Ascending aorta (tissue), 2 donors: ENCODE measurements around the gene PTPDC1. TPM values are rescaled to one million over a fixed set of nuclear protein-coding genes. Genes with fewer than 3 reads are reported as not detected.
"Not testable (repeated sequence)": the region's sequence is repeated elsewhere in the genome, so short reads cannot be mapped to it uniquely, and the experiment has no call there.

Experiments used
- DNase-seq, 2 donors: peaks; one replicate each; pipeline ENCODE4 v3.0.0-alpha.2; 2019; ENCODE audit warnings: low spot score in 2 of 2
- H3K27ac ChIP-seq, 2 donors: fragments of 200-600 bp; sonication (generic); one replicate each; pipeline ENCODE4 v1.5.1; 2016 to 2017; ENCODE audit warnings: mild to moderate bottlenecking in 1 of 2
- H3K27me3 ChIP-seq: fragments of 200-600 bp; sonication (generic); one replicate; pipeline ENCODE4 v1.5.1; 2017
- H3K36me3 ChIP-seq, 2 donors: fragments of 200-600 bp; sonication (generic); one replicate each; pipeline ENCODE4 v1.5.1; 2016
- H3K4me1 ChIP-seq, 2 donors: fragments of 200-600 bp; sonication (generic); one replicate each; pipeline ENCODE4 v1.5.1; 2016 to 2017; ENCODE audit warnings: mild to moderate bottlenecking in 1 of 2
- H3K4me3 ChIP-seq, 2 donors: fragments of 200-600 bp; sonication (generic); one replicate each; pipeline ENCODE4 v1.5.1; 2016 to 2017; ENCODE audit warnings: mild to moderate bottlenecking in 1 of 2
- H3K9me3 ChIP-seq, 2 donors: fragments of 200-600 bp; sonication (generic); one replicate each; pipeline ENCODE4 v1.5.1; 2016
- intact Hi-C: fragments of 100-400 bp; cut with DNase I; formaldehyde crosslinking; loops from one replicate; pipeline ENCODE4 v1.15.1; 2023
- total RNA-seq: library from RNA; depleted of rRNA; stranded (reverse); fragments of >200 nt; gene quantifications from one replicate; pipeline ENCODE4 v1.1.0, GENCODE V29; 2016
- TF ChIP-seq, protein P1 (sequence below), 3 experiments: fragments of 200-600 bp in 2 of 3; fragments of 450-650 bp in 1 of 3; sonication (generic) in 2 of 3; IDR thresholded peaks; one replicate each; pipeline ENCODE4 v1.5.1; 2016 to 2019; ENCODE audit warnings: antibody characterized with exemption in 3 of 3, mild to moderate bottlenecking in 1 of 3, moderate library complexity in 1 of 3

PTPDC1 gene
- total RNA-seq, 1 donor from 2014 or later = 5.9 TPM

DNA sequence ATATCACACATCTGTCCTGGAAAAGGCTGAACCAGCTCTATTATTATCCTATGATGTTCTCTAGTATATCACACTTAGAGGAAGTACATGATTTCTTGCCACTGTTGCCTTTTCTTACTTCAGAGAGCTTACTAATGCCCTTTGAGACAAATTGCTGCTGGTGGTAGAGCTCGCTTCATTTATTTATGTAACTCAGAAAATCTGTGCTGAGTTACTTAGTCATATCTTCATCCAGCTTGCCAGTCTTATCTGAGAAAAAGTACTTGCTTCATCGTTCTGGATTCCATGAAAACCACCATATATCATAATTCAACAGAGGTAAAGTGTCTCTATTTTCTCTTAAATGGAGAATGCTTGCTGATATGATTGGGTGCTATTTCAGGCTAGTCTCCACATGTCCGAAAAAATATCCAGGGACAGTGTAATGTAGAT, 26.6 kb downstream of the PTPDC1 start:
- intact Hi-C loops = no loop called here
- Histone ChIP-seq H3K27me3 (no peaks in the 10 kb centered on the region), H3K9me3 (no peaks in the 10 kb centered on the region), H3K27ac (peak overlapping the region; percentile 50 to 61), H3K4me1 (peaks cover 0 to 18% of the 10 kb centered on the region in 2 donors), H3K36me3 (no peaks in the 10 kb centered on the region), H3K4me3 (no peak overlapping the region)
- no peak for DNase-seq
- TF ChIP-seq, protein P1, sequence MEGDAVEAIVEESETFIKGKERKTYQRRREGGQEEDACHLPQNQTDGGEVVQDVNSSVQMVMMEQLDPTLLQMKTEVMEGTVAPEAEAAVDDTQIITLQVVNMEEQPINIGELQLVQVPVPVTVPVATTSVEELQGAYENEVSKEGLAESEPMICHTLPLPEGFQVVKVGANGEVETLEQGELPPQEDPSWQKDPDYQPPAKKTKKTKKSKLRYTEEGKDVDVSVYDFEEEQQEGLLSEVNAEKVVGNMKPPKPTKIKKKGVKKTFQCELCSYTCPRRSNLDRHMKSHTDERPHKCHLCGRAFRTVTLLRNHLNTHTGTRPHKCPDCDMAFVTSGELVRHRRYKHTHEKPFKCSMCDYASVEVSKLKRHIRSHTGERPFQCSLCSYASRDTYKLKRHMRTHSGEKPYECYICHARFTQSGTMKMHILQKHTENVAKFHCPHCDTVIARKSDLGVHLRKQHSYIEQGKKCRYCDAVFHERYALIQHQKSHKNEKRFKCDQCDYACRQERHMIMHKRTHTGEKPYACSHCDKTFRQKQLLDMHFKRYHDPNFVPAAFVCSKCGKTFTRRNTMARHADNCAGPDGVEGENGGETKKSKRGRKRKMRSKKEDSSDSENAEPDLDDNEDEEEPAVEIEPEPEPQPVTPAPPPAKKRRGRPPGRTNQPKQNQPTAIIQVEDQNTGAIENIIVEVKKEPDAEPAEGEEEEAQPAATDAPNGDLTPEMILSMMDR (IDR thresholded peaks at IDR 0.05) = no peak

DNA sequence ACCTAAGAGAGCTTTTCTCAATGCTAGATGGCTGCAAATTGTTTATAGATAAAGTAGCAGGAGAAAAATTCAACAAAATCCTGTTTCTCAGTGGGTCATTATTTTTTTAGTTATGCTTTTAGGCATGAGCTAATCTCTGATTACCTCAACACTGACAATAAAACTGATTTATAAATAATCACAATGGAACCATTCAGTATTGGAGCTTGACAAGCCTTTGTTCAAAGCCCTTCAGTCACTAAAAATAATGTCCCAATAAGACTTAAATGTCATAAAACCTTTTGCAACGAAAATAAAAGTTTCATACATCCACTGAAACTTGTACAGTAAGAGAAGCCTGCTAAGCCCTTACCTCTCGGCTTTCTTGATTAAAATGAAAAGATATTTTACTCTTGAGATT, 27.2 kb downstream of the PTPDC1 start:
- intact Hi-C loops = no loop called here
- TF ChIP-seq, protein P1 (IDR thresholded peaks at IDR 0.05) = no peak
- no peaks in the 10 kb centered on the region for H3K36me3 ChIP-seq
- no peaks in the 10 kb centered on the region for H3K27me3 ChIP-seq
- H3K27ac ChIP-seq = peak overlapping the region; percentile 50 to 61
- H3K9me3 ChIP-seq = no peaks in the 10 kb centered on the region
- peaks cover 0 to 18% of the 10 kb centered on the region in 2 donors for H3K4me1 ChIP-seq
- DNase-seq = no peak
- no peak overlapping the region for H3K4me3 ChIP-seq

DNA sequence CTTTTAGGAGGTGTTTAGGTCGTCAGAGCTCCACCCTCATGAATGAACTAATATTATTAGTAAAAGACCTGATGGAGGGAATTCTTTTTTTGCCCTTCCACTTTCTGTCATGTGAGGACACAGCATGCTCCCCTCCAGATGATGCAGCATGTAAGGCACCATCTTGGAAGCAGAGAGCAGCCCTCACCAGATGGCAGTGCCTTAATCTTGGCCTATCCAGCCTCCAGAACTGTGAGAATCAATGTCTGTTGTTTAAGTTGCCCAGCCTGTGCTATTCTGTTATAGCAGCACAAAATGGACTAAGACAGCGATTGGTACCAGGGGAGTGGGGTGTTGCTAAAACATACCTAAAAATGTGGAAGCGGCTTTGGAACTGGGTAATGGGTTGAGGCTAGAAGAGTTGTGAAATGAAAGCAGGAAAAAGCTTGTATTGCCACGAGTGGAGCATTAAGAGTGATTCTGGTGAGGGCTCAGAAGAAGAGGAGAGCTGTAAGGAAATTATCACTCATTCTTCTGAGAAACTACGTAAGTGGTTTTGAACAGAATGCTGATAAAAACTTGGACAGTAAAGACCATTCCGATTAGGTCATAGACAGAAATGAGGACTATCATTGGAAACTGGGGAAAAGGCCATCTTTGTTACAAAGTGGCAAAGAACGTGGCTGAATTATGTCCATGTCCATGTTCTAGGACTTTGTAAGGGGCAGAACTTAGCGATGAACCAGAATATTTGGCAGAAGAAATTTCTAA, 28.6 kb downstream of the PTPDC1 start:
- H3K4me3 ChIP-seq = no peak overlapping the region
- H3K27me3 ChIP-seq = no peaks in the 10 kb centered on the region
- no peak overlapping the region for H3K27ac ChIP-seq
- intact Hi-C loops = no loop called here
- no peaks in the 10 kb centered on the region for H3K9me3 ChIP-seq
- no peaks in the 10 kb centered on the region for H3K36me3 ChIP-seq
- TF ChIP-seq, protein P1 (IDR thresholded peaks at IDR 0.05) = no peak
- no peak for DNase-seq
- peaks cover 0 to 18% of the 10 kb centered on the region in 2 donors for H3K4me1 ChIP-seq

DNA sequence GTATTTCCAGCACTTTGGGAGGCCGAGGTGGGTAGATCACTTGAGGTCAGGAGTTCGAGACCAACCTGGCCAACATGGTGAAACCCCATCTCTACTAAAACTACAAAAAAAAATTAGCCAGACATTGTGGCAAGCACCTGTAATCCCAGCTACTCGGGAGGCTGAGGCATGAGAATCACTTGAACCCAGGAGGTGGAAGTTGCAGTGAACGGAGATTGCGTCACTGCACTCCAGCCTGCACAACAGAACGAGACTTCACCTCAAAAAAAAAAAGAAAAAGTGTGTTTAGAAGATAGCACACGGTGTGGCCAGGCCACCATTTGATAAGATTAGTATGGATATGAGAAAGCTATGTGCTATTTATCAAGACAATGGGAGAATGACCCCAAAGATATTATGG, 35.8 kb downstream of the PTPDC1 start:
- DNase-seq = not testable (repeated sequence)

DNA sequence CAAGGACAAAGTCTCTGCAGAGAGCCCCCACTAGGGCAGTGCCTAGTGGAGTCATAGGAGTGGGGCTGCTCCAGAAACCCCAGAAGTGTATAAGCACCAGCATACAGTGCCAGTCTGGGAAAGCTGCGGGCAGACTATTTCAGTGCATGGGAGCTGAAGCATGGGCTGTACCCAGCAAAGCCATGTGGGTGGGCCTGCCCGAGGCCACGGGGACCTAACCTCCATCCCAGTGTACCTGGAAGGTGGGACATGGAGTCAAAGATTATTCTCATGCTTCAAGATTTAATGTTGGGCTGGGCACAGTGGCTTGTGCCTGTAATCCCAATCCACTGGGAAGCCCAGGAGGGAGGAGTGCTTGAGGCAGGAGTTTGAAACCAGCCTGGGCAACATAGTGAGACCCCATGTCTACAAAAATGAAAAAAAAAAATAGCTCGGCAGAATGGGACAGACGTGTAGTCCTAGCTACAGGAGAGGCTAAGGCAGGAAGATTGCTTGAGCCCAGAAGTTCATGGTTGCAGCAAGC, 36.7 kb downstream of the PTPDC1 start:
- Histone ChIP-seq H3K36me3 (no peaks in the 10 kb centered on the region), H3K4me1 (no peaks in the 10 kb centered on the region), H3K27me3 (no peaks in the 10 kb centered on the region), H3K4me3 (no peak overlapping the region), H3K27ac (no peak overlapping the region), H3K9me3 (peaks cover 0 to 4% of the 10 kb centered on the region in 2 donors)
- intact Hi-C loops = no loop called here
- no peak for DNase-seq
- TF ChIP-seq, protein P1 (IDR thresholded peaks at IDR 0.05) = no peak

More for the DNA sequence above, 35.8 kb downstream of the PTPDC1 start:
- H3K27ac ChIP-seq, intact Hi-C loops, H3K4me1 ChIP-seq, H3K27me3 ChIP-seq, H3K9me3 ChIP-seq, H3K4me3 ChIP-seq, H3K36me3 ChIP-seq: not testable (repeated sequence)

DNA sequence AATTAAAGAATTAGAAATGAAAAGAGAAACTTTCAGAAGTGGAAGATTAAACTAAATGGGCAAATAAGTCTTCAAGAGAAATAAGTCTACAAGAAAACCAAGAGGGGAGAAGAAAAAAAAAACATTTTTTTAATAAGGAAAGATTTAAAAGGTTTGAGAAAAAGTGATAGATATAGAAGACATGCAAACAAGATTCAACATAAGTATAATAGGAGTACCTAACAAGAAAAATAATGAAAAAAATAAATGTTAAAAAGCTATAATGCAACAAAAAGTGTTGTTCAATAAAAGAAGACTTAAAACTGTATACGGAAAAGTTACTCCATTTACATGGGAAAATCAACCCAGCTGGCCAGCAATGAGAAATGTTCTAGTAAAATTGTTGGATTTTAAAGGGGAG, 42.6 kb downstream of the PTPDC1 start:
- intact Hi-C loops = no loop called here
- no peak for DNase-seq
- Histone ChIP-seq H3K36me3 (no peaks in the 10 kb centered on the region), H3K9me3 (peaks cover 0 to 19% of the 10 kb centered on the region in 2 donors), H3K27me3 (no peaks in the 10 kb centered on the region), H3K4me1 (no peaks in the 10 kb centered on the region), H3K4me3 (no peak overlapping the region), H3K27ac (no peak overlapping the region)
- TF ChIP-seq, protein P1 (IDR thresholded peaks at IDR 0.05) = no peak
